GM18868 (cell line): ENCODE measurements around the gene NYAP2.
A peak's percentile ranks its signal among the peaks of the same experiment; 100 is the strongest.

Experiments
- ATAC-seq: cut with Tn5 transposase; IDR thresholded peaks from one replicate; pipeline ENCODE4 v1.9.1; 2021; ENCODE audit warnings: mild to moderate bottlenecking, moderate library complexity; ENCODE audit not compliant: unreplicated experiment

The NYAP2 gene

DNA sequence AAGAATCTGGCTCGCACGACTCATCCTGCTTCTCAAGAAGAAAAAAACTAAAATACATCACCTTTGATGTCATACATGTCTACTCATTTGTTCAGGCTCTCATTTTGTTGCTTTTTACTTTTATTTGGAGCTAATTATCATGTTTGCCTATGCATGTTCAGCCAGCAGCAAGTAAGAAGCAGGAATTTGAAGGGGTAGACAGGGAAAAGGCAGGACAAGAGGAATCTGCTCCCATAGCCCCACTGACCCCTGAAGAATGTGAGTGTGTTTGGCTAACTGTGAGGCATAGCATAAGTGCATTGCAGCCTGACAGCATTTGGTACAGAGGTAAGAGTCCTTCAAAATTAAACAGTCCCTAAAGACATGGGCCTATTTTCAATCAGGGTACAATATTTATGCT is 72.7 kb downstream of the NYAP2 start:
- no peak for ATAC-seq

DNA sequence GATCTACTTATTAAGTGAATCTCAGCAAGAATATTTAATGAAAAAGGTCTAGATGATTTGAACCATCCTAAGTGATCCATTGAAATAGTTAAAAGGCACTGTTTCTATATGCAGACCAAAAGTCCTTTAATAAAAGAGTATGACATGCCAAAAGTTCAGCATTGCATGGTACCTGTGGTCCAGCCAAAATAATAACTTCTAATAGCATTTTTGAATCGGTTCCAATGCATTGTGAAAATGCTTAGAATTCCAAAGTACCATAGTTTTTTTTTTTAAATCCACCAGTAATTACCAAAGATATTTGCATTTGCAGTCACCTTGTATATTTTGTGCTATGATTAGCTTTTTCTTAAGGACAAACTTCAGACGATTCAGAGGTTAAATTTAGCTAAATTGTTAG is 79.9 kb downstream of the NYAP2 start:
- ATAC-seq, result no peak

DNA sequence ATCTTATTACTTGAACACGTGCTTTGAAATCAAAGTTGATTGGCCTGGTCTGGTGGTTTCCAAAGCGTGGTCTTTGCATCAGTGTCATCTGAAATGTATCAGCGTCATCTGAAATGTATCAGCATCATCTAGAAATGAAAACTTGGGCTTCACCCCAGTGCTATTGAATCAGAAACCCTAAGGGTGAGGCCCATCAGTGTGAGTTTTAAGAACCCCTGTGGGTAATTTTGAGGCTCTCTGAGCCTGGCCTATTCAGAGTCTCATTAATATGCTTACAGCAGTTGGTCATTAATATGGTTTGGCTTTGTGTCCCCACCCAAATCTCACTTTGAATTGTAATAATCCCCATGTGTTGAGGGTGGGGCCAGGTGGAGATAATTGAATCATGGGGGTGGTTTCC is 85.2 kb downstream of the NYAP2 start:
- ATAC-seq, result no peak

DNA sequence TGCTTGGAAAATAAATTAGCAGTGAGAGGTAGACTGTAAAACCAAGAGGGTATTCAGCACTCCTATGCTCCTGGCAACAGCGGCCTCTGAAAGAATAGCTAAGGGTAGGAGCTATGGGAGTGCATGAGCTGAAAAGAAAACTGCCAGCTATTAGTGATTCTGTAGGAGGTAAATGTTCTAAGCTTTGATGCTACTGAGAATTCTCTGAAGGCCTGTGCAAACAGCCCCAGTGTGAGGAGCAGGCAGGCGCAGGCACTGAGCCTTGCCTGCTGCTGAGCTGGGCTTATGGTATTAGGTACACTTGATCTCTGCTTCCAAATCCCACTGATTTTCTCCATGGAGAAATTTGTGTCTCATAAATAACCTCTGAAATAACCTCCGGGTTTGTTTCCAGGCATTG is 86.7 kb downstream of the NYAP2 start:
- ATAC-seq, result no peak

DNA sequence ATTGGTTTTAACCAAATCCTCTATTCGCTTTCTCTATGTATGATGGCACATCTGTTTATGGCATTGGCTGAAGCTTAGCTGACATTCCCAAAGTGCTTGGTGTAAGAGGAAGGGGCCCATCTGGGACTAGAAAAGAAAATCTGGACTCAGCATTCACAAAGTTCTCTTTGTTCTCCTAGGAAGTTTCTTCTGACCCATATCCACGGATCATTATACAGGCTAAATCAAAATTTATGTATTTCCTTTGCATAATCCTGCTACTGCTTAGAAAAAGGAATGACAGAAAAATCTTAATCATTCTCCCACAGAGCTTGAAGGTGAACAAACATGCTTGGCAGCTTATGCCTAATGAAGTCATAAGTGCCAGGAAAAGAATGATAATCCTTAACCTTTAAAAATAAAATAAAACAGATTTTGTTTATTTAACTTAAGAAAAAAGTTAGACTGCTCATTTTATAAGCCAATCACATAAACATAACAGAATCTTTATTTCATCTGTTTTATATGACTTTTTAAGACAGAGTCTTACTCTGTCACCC is 88.4 kb downstream of the NYAP2 start:
- no peak for ATAC-seq

DNA sequence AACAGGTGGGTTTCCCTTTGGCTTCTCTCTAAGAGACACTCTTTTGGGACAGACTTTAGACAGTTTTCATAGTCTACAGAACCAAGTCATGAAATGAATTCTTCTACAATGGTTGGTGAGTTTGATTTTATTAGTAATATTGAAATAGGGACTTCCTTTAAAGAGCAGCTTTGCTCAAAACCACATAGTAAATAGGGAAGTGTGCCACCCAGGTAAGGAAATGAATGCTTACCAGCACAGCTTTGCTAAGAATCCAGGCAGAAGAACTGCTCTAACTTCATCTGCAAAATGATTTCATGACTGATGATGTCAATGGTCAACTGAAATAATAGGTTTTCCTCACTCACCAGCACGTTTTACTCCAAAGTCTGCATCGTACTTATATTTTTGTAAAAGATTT is 89.2 kb downstream of the NYAP2 start:
- ATAC-seq, result peak; percentile 88

DNA sequence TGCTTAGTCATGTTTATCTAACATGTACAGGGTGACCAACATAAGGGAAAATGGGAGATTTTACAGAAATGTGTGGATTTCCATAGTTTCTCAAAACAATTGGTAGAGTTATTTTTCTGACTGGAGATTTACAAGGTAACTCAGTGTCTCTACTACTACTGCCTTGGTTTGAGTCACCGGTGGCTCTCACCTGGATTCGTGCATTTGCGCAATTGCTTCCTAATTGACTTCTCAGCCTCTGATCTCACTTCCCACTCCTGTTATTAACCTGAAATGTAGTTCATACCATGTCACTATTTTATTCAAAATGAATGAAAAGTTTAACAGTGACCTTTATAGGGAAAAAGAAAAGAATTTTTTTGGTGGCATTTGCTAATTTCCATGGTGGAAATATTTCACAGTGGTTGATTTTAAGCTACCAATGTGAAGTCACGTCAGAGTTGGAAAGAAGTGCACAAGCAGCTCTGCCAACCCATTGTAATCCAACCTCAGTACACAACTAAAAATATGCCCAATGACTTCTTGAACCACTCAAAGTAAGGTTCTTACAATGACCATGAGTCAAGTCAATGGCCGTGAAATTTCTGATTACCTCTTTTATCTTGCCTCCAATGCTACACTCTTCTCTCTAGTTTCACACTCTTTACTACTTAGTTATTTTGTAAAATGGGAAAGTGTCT is 94.0 kb downstream of the NYAP2 start:
- no peak for ATAC-seq

DNA sequence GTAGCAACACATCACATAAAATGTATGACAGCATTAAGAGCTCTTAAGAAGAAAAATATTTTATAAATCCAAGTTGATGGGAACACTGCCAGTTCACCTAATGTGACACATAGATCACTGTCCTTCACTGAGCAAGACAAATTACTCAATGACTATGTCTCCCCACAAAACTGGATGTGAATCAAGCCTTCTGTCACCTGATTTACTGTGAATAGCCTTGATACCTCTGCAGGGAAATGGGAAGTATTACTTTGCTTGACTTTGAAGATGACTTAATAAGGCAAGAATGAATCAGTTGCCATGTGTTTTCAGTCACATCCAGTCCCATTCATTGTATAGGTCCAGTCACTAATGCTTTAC is 94.6 kb downstream of the NYAP2 start:
- ATAC-seq, result no peak

DNA sequence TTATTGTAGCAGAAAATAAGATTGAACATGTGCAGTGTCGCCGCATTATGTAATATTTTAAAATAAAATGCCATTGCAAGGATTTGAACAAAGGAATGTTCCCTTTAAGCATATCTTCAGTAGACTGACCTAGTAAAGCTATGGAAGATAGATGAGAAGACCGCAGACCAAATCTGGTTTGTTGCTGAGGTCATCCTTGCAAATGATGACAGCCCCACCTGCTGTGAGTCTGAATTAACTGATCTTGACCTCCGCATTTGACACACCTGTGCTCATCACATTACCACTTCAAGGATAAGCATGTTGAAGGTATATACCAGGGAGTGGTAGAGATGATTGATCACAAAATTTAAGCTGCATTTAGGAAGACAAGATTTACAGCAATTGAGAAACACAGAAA is 96.2 kb downstream of the NYAP2 start:
- ATAC-seq, result no peak

DNA sequence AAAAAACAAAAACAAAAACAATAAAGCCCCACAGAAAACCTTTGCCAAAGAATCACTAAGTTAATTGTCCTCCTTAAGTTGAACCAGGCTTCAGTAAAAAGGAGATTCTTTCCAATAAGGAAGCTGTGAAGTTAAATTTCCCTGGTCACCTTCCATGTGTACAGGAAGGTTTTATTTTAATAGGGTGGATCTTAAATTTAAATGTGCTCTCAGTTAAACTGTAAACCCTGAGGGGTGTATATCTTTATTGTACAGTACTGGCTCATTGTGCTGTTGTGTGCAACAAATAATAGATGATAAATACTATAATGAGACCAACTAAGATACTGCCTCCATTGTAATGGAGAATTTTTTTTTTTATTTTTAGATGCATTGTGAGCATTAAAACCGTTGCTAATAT is 97.1 kb downstream of the NYAP2 start:
- no peak for ATAC-seq

DNA sequence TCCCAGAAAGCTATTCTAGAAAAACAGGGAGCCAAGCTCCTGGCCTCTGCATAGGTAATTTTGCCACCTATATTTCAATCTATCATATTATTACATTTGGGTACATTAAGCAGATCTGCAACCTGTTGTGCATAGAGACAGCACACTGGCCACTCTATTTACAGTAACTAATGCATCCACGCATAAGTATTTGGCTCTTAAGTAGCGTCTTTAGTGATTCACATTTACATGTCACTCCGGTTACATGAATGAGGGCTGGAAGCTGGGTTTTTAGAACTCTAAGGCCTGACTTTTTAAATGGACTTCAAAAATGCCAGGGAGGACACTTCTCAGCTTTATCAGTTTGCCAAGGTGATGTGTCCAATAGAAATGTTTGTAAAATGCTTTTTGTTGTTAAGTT is 97.7 kb downstream of the NYAP2 start:
- no peak for ATAC-seq

DNA sequence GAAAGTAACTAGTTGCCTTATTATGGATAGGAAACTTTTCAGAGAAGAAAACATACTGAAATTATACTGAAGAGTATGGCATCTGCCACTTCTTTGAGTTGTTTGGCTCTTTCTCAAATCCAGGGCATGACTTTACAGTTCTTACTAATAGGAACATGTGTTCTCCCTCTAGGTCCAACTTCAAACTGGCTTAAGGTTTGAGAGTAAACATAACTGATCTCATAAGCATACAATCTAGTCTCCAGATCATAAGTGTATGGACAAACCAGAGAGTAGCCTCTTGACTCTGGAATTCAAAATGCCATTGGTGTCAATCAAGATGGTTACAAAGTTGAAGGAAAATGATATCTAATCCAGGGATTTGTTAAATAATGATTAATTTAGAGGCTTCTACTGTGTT is 101.5 kb downstream of the NYAP2 start:
- no peak for ATAC-seq

DNA sequence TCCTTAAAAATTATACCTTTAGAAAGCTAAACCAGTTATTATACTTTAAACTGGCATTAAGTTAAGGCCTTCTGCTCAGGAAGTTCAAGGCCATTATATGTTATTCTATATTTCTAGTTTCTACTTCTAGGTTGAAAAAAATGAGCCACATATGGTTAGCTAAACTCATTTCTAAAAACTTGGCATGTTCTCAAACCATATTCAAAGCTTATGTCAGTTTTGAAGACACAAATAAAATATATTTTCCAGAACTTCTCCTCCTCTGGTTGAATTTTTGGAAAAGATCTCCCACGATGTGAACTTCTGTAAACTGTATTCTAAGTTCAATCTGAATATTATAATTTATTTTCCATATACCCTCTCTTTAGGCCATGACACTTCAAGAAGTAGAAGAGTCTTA is 103.5 kb downstream of the NYAP2 start:
- ATAC-seq, result no peak

DNA sequence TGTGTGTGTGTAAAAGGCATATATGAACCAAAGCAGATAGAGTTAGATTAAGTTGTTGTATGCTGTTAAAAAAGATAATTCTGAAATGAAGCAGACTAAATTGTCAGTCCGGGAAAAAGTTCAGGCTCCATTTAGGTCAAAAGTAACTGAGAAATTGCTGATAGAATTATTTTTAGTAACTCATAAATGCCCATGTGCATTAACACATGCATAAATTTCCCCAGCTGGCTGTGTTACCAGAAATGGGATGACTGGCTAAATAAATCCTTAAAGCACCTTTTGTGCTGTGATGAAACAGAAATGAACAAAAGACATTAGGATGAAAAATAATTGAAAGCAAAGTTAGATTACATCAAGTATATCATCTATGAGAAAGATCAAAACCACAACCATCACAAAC is 111.3 kb downstream of the NYAP2 start:
- no peak for ATAC-seq

DNA sequence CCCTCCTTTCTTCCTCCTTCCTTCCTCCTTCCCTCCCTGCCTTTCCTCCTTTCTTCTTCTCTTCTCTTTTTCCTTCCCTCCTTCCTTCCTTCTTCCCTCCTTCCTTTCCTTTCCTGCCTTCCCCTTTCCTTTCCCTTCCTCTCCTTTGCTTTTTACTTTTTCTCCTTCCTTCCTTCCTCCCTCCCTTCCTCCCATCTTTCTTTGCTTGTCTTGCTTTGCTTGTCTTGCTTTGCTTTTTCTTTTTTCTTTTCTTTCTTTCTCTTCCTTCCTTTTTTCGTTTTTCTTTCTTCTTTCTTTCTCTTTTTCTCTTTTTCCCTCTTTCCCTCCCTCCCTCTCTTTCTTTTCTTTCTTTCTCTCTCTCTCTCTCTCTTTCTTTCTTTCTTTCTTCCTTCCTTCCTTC is 113.0 kb downstream of the NYAP2 start:
- ATAC-seq, result no peak

DNA sequence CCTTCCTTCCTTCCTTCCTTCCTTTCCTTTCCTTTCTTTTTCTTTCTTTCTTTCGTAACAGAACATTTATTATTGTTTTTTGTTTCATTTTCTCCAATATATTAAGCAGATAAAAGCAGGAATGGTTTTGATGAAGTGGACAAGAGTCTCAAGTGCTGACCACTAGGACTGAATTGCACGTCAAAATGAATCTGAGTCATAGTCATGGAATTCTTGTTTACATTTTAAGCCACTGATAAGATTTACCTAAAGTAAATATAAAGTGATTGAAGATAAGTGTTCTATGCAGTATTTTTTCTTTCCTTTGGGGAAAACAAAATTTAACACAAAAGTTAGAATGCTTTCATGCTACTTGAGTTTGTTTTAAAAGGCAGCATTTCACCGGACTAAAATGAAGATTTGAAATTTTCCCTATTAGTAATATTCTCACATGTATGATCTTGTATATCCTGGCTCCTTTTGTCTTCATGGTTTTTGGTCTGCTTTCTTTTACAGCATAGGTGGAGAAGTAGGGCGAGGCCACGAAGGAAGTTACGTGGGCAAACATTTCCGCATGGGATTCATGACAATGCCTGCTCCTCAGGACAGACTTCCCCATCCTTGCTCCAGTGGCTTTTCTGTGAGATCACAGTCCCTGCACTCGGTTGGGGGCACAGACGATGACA is 113.5 kb downstream of the NYAP2 start:
- ATAC-seq, result no peak

DNA sequence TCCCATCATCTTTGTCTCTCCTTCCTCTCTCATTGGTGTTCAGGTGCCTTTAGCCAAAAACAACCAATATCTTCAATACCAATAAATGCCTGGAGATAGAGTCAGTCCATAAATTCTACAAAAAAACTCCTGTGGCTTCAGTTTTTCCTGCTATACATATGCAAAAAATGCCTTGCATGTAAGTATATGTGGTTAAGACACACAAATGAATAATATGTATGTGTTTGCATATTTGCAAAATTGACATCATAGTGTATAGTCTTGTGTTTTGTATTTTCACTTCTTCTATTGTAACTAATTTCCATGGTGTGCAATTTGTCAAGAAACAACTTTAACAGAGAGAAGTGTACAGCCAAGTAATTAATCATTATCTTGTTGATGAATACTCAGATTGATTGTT is 115.5 kb downstream of the NYAP2 start:
- no peak for ATAC-seq

DNA sequence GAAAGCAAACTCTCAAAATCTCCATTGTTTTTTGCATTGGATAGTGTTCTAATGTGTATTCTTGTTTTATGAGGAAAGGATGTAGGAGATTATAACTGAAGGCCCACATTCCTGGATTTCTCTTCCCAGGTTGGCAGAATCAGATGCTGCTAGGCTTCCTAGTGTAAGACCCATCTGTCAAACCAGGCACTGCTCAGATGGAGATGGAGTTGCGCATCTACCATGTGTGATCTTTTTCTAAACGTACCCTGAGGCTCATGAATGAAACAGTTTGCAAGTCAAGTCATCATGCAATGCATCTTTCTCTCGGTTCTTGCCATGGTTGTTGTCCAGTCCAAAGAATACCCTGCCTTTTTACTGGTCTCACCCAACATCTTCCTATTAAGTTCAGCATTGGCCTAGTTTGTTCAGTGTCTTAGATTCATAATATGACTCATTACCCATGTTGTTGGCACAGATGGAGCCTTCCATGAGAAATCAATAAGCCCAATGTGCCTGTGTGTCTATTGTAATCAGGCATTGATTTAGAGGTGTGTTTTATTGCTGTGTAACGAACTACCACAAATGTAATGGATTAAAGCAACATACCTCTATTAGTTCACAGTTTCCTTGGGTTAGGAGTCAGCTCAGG is 127.4 kb downstream of the NYAP2 start:
- ATAC-seq, result no peak

DNA sequence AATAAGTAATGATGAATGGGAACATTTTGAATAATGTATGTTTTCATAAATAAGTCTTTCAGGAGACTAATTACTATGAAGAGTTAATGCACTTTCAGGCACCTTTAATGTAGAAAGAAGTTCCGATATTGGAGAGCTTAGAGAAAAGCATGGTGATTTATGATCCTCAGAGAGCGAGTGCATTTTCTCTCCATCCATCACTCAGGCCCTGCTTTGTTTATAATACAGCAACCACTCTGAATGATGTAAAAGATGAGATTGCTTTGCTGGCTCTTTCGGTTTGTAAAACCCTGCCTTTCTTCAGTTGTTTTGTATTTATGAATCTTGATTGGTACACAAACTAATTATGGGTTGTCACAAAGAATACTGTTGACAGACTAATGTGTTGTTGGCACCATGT is 132.0 kb downstream of the NYAP2 start:
- no peak for ATAC-seq

DNA sequence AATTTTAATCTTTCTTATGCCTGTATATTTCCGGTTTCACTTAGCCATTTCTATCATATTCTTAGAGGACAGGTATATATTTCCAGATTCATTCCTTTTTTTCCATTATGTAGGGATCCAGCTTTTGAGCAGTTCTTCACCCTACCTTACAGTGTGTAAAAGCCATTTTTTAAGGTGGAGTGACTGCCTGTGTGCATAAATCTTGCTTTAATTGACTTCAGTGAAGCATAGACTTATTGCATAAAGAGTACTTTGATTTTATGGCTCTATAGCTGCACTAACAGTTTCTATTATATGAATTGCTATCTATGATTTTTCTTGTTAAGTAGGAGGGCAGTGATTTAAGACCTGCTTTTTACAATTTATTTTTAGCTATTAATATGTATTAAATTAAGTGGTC is 132.6 kb downstream of the NYAP2 start:
- no peak for ATAC-seq

DNA sequence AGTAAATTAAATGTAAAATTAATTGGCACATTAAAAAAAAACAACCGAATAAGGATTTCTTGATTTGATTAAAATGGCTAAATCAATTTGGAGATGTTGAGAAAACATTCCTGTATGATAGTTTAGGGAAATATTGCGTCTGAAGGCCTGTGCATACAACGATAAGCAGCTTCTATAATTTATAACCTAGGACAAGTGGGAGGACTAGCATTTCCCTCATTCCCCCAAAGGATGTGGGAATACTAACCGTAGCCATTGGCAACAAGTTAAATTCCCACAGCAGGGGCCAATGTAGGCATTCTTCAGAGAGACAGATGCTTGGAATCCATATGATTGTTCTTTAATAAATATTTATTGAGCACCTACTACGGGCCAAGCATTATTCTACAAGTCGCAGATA is 134.5 kb downstream of the NYAP2 start:
- no peak for ATAC-seq

DNA sequence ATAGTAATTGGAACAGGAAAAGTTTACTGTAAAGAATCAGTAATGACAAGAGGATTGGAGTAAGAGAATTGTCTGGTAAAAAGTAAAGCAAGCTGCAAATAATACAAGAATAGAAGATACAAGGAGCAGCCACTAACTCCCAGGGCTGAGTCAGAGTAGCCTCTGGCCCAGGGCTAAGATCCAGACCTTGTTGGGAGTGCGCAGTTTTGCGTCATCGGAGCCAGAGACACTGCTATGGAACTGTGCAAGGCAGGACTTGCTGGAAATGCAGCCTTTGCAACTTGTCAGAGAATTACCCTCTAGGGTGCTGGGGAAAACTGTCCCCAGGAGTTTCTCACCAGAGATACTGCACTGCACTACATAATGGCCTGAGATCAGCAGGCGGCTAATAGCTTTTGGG is 135.2 kb downstream of the NYAP2 start:
- no peak for ATAC-seq
